ENCODE measurements around the gene ACCSL. TPM values are rescaled to one million over a fixed set of nuclear protein-coding genes. Genes with fewer than 3 reads are reported as not detected.

ACCSL gene
- polyA plus RNA-seq, 1 donor (not counting 4 experiments of a cell fraction or from before 2014, with no cell fraction given) = not detected

DNA sequence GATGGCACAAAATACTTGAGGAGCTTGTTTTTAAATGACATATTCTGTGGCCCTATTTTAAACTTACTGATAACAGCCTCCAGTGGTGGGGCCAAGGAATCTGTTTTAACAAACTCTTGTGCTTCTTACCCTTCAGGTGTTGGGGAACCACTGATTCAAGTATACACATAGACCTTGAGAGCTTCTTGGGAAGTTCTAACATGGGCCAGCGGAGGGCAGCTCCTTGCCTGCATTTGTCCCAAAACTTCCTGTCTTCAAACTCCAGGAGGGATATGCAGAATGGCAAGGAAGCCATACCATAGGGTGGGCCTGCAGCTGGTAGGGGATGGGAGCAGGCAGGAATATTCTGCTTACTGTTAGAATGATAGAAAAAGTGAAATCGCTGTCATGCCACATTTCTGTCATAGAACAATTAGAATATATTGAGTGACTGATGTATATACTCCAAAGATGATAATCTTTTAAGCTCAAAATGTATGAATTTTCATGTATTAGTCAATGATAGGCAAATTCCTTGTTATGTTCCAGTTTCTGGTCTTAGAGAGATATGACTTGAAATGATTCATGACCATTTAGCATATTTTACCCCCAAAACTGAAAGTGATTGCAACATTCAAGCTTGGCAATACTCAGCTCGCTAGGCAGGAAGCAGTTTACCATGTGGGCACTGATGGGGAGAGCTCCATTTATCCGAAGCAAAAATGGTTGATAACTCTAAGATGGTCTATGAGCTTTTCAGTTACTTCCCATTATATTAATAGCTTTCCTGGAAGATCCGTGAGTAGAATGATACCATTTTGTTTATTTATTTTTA, 56.9 kb downstream of the ACCSL start:
- no peak overlapping the region for H3K4me3 ChIP-seq (ENCODE audit: control insufficient read depth in 2 of 3, extremely low read depth in 1 of 3, insufficient read depth in 2 of 3, low read depth in 1 of 3, low read length in 3 of 3)
- FAIRE-seq (no peak), DNase-seq (ENCODE audit: low read depth, low spot score) (no peak)
- H3K4me1 ChIP-seq (ENCODE audit: control insufficient read depth, extremely low read depth, insufficient read depth, low read length) = no peaks in the 10 kb centered on the region
- no peak overlapping the region for H2AFZ ChIP-seq (ENCODE audit: control insufficient read depth, low read length)
- no peak for TF ChIP-seq EZH2 (IDR thresholded peaks at IDR 0.05; ENCODE audit: low read length)
- TF ChIP-seq, protein P1, sequence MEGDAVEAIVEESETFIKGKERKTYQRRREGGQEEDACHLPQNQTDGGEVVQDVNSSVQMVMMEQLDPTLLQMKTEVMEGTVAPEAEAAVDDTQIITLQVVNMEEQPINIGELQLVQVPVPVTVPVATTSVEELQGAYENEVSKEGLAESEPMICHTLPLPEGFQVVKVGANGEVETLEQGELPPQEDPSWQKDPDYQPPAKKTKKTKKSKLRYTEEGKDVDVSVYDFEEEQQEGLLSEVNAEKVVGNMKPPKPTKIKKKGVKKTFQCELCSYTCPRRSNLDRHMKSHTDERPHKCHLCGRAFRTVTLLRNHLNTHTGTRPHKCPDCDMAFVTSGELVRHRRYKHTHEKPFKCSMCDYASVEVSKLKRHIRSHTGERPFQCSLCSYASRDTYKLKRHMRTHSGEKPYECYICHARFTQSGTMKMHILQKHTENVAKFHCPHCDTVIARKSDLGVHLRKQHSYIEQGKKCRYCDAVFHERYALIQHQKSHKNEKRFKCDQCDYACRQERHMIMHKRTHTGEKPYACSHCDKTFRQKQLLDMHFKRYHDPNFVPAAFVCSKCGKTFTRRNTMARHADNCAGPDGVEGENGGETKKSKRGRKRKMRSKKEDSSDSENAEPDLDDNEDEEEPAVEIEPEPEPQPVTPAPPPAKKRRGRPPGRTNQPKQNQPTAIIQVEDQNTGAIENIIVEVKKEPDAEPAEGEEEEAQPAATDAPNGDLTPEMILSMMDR (optimal IDR thresholded peaks at IDR 0.05 in 1 of 3, IDR thresholded peaks at IDR 0.05 in 1 of 3, conservative IDR thresholded peaks at IDR 0.05 in 1 of 3; ENCODE audit: extremely low read depth in 1 of 3, insufficient read depth in 2 of 3, low read length in 3 of 3) = peak in 1 of 3 experiments; percentile 10
- dilution Hi-C loops (cut with MboI; ENCODE audit: extremely low pct_ligation_motif_present, low sequenced_read_pairs) = no loop called here
- H3K27me3 ChIP-seq (ENCODE audit: control insufficient read depth, extremely low read depth, insufficient read depth, low read length) = no peaks in the 10 kb centered on the region
- H3K9me1 ChIP-seq (ENCODE audit: control insufficient read depth, extremely low read depth, insufficient read depth, low read length) = no peaks in the 10 kb centered on the region
- no peak overlapping the region for H3K9ac ChIP-seq (ENCODE audit: control insufficient read depth, extremely low read depth, insufficient read depth, low read length)
- H4K20me1 ChIP-seq (ENCODE audit: control insufficient read depth, extremely low read depth, insufficient read depth, low read length) = peaks cover 21% of the 10 kb centered on the region
- H3K27ac ChIP-seq (ENCODE audit: control insufficient read depth, insufficient read depth, low read length) = no peak overlapping the region
- H3K36me3 ChIP-seq (ENCODE audit: control insufficient read depth in 2 of 2, extremely low read depth in 1 of 2, insufficient read depth in 2 of 2, low read length in 2 of 2) = peaks cover 4 to 17% of the 10 kb centered on the region in 2 experiments
- H3K9me3 ChIP-seq (ENCODE audit: control insufficient read depth, low read depth, low read length) = no peaks in the 10 kb centered on the region
- H3K4me2 ChIP-seq (ENCODE audit: control insufficient read depth, extremely low read depth, insufficient read depth, low read depth, low read length) = no peak overlapping the region
- peaks cover 59% of the 10 kb centered on the region for H3K79me2 ChIP-seq (ENCODE audit: control insufficient read depth, insufficient read depth, low read length)

DNA sequence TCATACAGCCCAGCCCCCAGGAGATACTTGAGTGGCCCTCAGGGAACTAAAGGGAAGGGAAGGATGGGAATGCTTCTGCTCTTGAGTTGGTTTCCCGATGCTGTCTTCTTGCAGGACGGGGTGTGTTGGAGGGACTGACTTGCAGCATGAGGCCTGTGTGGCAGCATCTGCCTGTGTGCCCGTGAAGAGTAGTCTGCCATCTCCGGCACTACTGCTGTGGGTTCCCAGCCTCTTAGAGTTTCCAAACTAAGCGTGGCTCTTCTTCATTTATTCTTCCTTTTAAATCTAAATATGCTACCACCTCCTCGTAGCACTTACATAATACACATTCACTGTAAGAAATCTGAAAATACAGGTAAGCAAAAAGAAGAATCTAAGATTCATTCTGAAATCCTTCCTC, 60.5 kb downstream of the ACCSL start:
- dilution Hi-C loops (cut with MboI; ENCODE audit: extremely low pct_ligation_motif_present, low sequenced_read_pairs) = no loop called here
- H3K9me1 ChIP-seq (ENCODE audit: control insufficient read depth, extremely low read depth, insufficient read depth, low read length) = no peaks in the 10 kb centered on the region
- no peak overlapping the region for H3K27ac ChIP-seq (ENCODE audit: control insufficient read depth, insufficient read depth, low read length)
- FAIRE-seq = no peak
- peaks cover 37% of the 10 kb centered on the region for H3K79me2 ChIP-seq (ENCODE audit: control insufficient read depth, insufficient read depth, low read length)
- H4K20me1 ChIP-seq (ENCODE audit: control insufficient read depth, extremely low read depth, insufficient read depth, low read length) = peaks cover 15% of the 10 kb centered on the region
- no peaks in the 10 kb centered on the region for H3K27me3 ChIP-seq (ENCODE audit: control insufficient read depth, extremely low read depth, insufficient read depth, low read length)
- DNase-seq (ENCODE audit: low read depth, low spot score) = no peak
- peaks cover 8 to 15% of the 10 kb centered on the region in 2 experiments for H3K36me3 ChIP-seq (ENCODE audit: control insufficient read depth in 2 of 2, extremely low read depth in 1 of 2, insufficient read depth in 2 of 2, low read length in 2 of 2)
- no peak overlapping the region for H3K4me3 ChIP-seq (ENCODE audit: control insufficient read depth in 2 of 3, extremely low read depth in 1 of 3, insufficient read depth in 2 of 3, low read depth in 1 of 3, low read length in 3 of 3)
- no peak overlapping the region for H2AFZ ChIP-seq (ENCODE audit: control insufficient read depth, low read length)
- no peaks in the 10 kb centered on the region for H3K4me1 ChIP-seq (ENCODE audit: control insufficient read depth, extremely low read depth, insufficient read depth, low read length)
- no peaks in the 10 kb centered on the region for H3K9me3 ChIP-seq (ENCODE audit: control insufficient read depth, low read depth, low read length)
- TF ChIP-seq, protein P1 (optimal IDR thresholded peaks at IDR 0.05 in 1 of 3, IDR thresholded peaks at IDR 0.05 in 1 of 3, conservative IDR thresholded peaks at IDR 0.05 in 1 of 3; ENCODE audit: extremely low read depth in 1 of 3, insufficient read depth in 2 of 3, low read length in 3 of 3) = no peak
- no peak for TF ChIP-seq EZH2 (IDR thresholded peaks at IDR 0.05; ENCODE audit: low read length)
- H3K9ac ChIP-seq (ENCODE audit: control insufficient read depth, extremely low read depth, insufficient read depth, low read length) = no peak overlapping the region
- H3K4me2 ChIP-seq (ENCODE audit: control insufficient read depth, extremely low read depth, insufficient read depth, low read depth, low read length) = no peak overlapping the region

Other genes starting within 250 kb of the ACCSL start
- gene ALKBH3, start 167.2 kb upstream of the ACCSL start, polyA plus RNA-seq = 34.4 to 49.9 TPM (median 42.4 TPM) in 3 replicates
- 0.22 to 0.30 TPM in 2 of 3 replicates, not detected in the other for gene C11orf96, start 105.3 kb upstream of the ACCSL start, polyA plus RNA-seq
- gene ACCS, start 18.3 kb downstream of the ACCSL start, polyA plus RNA-seq = 4.1 to 7.1 TPM (median 4.6 TPM) in 3 replicates
- 148 to 168 TPM (median 159 TPM) in 3 replicates for gene EXT2, start 47.7 kb downstream of the ACCSL start, polyA plus RNA-seq